HFF-Myc (cell line): ENCODE data around the gene GTSF1L.

Source experiments
- DNase-seq: peaks from one replicate; pipeline ENCODE4 v3.0.0-alpha.2; 2011; ENCODE audit warnings: low read depth; ENCODE audit errors: extremely low read depth
- H3K4me3 ChIP-seq: replicated peaks from 2 replicates; pipeline ENCODE4 v1.5.1; 2011; ENCODE audit warnings: low read depth, mild to moderate bottlenecking, control low read depth, low read length
- TF ChIP-seq, protein P1 (sequence below): IDR thresholded peaks from 2 replicates; pipeline ENCODE4 v1.5.1; 2012; ENCODE audit warnings: mild to moderate bottlenecking, low read depth, low read length, control low read depth; ENCODE audit errors: missing control alignments

Gene GTSF1L

GRCh38 chr20:43681468-43681942, 45.3 kb downstream of the GTSF1L start:
- TF ChIP-seq, protein P1, sequence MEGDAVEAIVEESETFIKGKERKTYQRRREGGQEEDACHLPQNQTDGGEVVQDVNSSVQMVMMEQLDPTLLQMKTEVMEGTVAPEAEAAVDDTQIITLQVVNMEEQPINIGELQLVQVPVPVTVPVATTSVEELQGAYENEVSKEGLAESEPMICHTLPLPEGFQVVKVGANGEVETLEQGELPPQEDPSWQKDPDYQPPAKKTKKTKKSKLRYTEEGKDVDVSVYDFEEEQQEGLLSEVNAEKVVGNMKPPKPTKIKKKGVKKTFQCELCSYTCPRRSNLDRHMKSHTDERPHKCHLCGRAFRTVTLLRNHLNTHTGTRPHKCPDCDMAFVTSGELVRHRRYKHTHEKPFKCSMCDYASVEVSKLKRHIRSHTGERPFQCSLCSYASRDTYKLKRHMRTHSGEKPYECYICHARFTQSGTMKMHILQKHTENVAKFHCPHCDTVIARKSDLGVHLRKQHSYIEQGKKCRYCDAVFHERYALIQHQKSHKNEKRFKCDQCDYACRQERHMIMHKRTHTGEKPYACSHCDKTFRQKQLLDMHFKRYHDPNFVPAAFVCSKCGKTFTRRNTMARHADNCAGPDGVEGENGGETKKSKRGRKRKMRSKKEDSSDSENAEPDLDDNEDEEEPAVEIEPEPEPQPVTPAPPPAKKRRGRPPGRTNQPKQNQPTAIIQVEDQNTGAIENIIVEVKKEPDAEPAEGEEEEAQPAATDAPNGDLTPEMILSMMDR = peak; percentile 17
- no peak for DNase-seq
- no peak overlapping the region for H3K4me3 ChIP-seq

DNA sequence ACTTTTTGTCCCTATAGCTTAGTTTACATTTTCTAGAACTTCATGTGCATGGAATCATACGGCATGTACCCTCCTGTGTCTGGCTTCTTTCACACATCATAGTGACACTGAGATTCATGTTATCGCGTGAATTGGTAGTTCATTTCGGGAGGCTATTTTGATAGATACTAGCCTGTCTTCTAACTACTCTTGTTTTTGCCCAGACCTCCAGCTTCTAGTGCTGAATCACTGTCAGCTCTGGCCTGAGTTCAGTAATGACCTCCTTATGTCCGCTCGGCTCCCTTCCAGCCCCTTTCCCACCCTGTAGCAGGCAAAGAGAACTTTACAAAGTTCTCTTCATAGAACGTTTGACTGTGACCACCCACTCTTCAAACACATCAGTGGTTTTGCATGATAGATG, 45.8 kb downstream of the GTSF1L start:
- no peak overlapping the region for H3K4me3 ChIP-seq
- no peak for DNase-seq

DNA sequence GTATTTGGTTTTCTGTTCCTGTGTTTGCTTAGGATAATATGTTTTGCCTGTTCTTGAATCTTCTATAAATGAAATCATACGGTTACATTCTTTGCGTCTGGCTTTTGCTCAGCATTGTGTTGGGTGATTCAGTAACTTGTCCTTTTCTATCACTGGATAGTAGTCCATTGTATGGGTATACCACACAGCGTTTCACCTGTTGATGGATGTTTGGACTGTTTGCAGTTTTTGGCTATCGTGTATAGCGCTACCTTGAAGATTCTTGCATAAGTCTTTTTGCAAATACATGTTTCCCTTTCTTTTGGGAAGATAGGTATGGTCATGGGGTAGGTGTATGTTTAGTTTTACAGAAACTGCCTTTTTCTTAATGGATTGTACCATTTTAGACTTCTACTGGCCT, 50.4 kb downstream of the GTSF1L start:
- TF ChIP-seq, protein P1 = no peak
- no peak overlapping the region for H3K4me3 ChIP-seq
- no peak for DNase-seq

More for the DNA sequence above, 45.8 kb downstream of the GTSF1L start:
- TF ChIP-seq, protein P1 = no peak
